ENCODE results near the gene DKK3. TPM values are rescaled to one million over a fixed set of nuclear protein-coding genes. Genes with fewer than 3 reads are reported as not detected.

DKK3 gene
- polyA plus RNA-seq, 2 of the 4 experiments (the other 2 are of a cell fraction), result 18.4 to 20.8 TPM

DNA sequence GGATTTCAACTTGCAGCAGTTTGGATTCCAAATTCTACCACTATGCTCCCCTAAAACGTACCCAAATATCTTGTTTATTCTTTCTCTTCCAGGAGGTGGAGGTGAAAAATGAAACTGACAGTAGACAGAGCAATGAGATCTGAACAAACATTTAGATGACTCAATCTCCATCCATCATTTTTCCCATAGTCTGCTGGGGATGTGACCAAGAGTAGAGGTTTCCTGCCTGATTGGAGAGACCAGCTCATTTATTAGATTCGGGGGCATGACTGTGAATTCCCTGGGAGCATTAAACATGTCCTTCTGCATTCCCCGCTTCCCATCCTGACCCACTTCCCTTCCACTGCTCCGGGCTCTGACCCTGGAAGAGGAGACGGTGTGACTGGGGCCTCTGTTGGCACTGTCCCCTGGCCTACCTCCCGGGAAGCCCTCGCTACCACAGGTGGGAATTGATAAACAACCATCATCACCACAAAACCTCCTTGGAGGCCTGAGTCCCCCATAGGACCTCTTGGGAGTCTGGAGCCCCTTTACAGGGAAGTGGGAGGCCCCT is 20.3 kb downstream of the DKK3 start:
- Histone ChIP-seq H3K4me3 (no peak overlapping the region), H3K4me2 (peak overlapping the region; percentile 65), H3K9me3 (no peaks in the 10 kb centered on the region), H3K4me1 (peaks cover 61% of the 10 kb centered on the region), H3K27ac (peak overlapping the region; percentile 80 to 86)
- DNase-seq (ENCODE audit: low read depth in 1 of 2, low spot score in 1 of 2), result peak in 1 of 2 experiments; percentile 47
- TF ChIP-seq FOSL2 (IDR thresholded peaks at IDR 0.05) (no peak), FOSL2 (CRISPR knock-in tag; IDR thresholded peaks at IDR 0.05) (0 out of 2 replicates have a peak, but pooled peaks have one; percentile 29), HOXA7 (CRISPR knock-in tag; IDR thresholded peaks at IDR 0.05) (no peak)
- TF ChIP-seq, protein P1, sequence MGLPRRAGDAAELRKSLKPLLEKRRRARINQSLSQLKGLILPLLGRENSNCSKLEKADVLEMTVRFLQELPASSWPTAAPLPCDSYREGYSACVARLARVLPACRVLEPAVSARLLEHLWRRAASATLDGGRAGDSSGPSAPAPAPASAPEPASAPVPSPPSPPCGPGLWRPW (IDR thresholded peaks at IDR 0.05), result no peak
- peak; percentile 44 to 69; a peak in 4 of 6 replicates for ATAC-seq
- no peak for FAIRE-seq
- ChIA-PET POLR2A (no interaction called here), CTCF (interaction anchor here (0.6 to 1.9 kb wide), 4 partner anchors 9 to 26 kb away, joined by 3 to 10 read pairs (median 3); no protein-coding TSS in a partner anchor)
- 61% methylated on average over 7 of the region's 7 CpGs for WGBS (ENCODE audit: missing lambda C conversion rate)

DNA sequence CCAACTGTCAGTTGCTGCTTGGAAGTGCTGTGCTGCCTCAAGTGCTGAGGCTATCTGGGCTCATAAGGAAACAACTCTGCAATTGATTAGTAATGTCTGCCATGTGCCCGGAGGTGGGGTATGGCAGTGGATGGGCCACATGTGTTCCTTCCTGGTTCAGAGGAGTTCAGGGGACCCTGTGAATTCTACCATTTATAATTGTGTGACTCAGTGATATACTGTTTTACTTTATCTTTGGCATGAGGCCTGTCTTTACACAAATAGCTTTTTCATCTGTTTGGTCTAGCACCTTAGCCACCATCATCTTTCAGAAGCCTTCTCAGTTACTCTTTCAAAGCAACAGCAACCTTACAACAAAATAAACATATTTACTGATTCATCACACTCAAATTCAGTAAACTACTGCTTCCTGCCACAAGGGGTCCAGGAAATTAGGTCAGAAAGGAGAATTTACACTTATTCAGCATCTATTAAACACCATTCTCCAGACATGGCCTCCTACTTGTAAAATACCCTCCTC is 20.9 kb downstream of the DKK3 start:
- no peaks in the 10 kb centered on the region for H3K9me3 ChIP-seq
- FAIRE-seq, result no peak
- TF ChIP-seq RAD21 (conservative IDR thresholded peaks at IDR 0.05 in 1 of 2, IDR thresholded peaks at IDR 0.05 in 1 of 2) (0 out of 5 replicates have a peak, but pooled peaks of 1 of the 2 experiments have one; percentile 19), JUN (IDR thresholded peaks at IDR 0.05) (no peak), MAFK (IDR thresholded peaks at IDR 0.05; ENCODE audit: partially characterized antibody) (peak; percentile 72), TFCP2L1 (CRISPR knock-in tag; IDR thresholded peaks at IDR 0.05) (no peak), RARB (CRISPR knock-in tag; IDR thresholded peaks at IDR 0.05) (no peak)
- TF ChIP-seq, protein P2, sequence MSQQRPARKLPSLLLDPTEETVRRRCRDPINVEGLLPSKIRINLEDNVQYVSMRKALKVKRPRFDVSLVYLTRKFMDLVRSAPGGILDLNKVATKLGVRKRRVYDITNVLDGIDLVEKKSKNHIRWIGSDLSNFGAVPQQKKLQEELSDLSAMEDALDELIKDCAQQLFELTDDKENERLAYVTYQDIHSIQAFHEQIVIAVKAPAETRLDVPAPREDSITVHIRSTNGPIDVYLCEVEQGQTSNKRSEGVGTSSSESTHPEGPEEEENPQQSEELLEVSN (IDR thresholded peaks at IDR 0.05; ENCODE audit: borderline replicate concordance, low read depth), result no peak
- TF ChIP-seq, protein P3, sequence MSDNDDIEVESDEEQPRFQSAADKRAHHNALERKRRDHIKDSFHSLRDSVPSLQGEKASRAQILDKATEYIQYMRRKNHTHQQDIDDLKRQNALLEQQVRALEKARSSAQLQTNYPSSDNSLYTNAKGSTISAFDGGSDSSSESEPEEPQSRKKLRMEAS (IDR thresholded peaks at IDR 0.05), result peak; percentile 76; the same call in 1 of the 2 replicates
- TF ChIP-seq, protein P4, sequence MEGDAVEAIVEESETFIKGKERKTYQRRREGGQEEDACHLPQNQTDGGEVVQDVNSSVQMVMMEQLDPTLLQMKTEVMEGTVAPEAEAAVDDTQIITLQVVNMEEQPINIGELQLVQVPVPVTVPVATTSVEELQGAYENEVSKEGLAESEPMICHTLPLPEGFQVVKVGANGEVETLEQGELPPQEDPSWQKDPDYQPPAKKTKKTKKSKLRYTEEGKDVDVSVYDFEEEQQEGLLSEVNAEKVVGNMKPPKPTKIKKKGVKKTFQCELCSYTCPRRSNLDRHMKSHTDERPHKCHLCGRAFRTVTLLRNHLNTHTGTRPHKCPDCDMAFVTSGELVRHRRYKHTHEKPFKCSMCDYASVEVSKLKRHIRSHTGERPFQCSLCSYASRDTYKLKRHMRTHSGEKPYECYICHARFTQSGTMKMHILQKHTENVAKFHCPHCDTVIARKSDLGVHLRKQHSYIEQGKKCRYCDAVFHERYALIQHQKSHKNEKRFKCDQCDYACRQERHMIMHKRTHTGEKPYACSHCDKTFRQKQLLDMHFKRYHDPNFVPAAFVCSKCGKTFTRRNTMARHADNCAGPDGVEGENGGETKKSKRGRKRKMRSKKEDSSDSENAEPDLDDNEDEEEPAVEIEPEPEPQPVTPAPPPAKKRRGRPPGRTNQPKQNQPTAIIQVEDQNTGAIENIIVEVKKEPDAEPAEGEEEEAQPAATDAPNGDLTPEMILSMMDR (IDR thresholded peaks at IDR 0.05), result peak; percentile 23; the same call in 1 of the 3 replicates
- POLR2A ChIA-PET, result no interaction called here
- DNase-seq (ENCODE audit: low read depth in 1 of 2, low spot score in 1 of 2), result peak in 1 of 2 experiments; percentile 66
- peak; percentile 9 to 40; a peak in 3 of 6 replicates for ATAC-seq
- peak overlapping the region; percentile 65 for H3K4me2 ChIP-seq
- no peak overlapping the region for H3K4me3 ChIP-seq
- peak overlapping the region; percentile 80 to 86 for H3K27ac ChIP-seq
- WGBS (ENCODE audit: missing lambda C conversion rate), result 78% methylated on average over 1 of the region's 1 CpG
- CTCF ChIA-PET, result interaction anchor here (0.9 to 1.9 kb wide), 3 partner anchors 8 to 21 kb away, joined by 3 to 10 read pairs (median 3); no protein-coding TSS in a partner anchor
- peaks cover 61% of the 10 kb centered on the region for H3K4me1 ChIP-seq

DNA sequence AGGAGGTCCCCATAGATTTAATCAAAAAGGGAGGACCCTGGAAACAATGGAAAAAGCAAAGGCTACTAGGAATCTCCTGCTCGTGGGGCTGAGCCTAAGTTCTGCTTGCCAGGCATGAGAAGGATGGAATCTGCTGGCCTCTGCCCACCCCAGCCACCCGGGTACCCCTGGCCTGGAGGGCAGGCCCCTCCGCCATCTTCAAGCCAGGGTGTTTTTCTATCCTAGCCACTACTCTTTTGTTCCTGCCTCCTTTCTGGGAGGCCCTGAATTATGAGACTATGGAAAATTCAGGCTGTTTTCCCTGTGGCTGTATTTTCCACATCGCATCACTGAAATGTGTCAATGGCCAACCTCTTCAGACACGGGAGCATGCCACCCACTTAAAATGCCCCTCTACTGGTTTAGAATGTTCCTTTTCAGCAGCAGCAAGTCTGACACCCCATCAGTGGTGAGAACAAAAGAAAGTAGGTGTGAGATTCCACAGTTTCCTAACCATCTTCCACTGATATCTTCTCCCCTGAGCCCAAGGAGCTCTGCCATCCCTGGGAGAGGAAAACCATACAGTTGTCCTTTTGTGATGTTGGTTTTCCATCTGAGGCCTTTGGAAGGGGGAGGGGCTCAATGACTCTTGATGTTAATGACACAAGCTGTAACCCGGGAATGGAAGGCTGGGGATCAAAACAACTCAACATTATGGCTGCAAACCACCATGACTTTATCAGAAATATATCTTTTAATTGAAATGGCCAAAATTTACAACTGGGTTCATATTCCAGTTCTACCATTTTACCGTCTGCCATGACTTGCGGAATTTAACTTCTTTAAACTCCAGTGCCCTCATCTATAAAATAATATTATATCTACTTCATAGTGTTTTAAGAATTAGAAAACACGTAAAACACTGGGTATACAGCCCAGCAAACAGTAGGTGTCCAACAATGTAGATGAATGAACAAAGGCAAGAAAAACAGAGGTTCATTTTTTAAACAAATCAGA is 22.2 kb downstream of the DKK3 start:
- H3K9me3 ChIP-seq, result no peaks in the 10 kb centered on the region
- H3K4me1 ChIP-seq, result peaks cover 49% of the 10 kb centered on the region
- ChIA-PET POLR2A (no interaction called here), CTCF (interaction anchor here (0.5 to 1.5 kb wide), 6 partner anchors 10 to 58 kb away, joined by 3 to 8 read pairs (median 4); no protein-coding TSS in a partner anchor)
- H3K4me3 ChIP-seq, result no peak overlapping the region
- FAIRE-seq (no peak), ATAC-seq (no peak), DNase-seq (ENCODE audit: low read depth in 1 of 2, low spot score in 1 of 2) (no peak)
- TF ChIP-seq PHF8 (IDR thresholded peaks at IDR 0.05; ENCODE audit: borderline replicate concordance, low read depth) (no peak), NFE2L2 (conservative IDR thresholded peaks at IDR 0.05; ENCODE audit: low read length) (peak; percentile 73), CBX2 (IDR thresholded peaks at IDR 0.05; ENCODE audit: borderline replicate concordance, low read depth) (no peak)
- TF ChIP-seq, protein P5, sequence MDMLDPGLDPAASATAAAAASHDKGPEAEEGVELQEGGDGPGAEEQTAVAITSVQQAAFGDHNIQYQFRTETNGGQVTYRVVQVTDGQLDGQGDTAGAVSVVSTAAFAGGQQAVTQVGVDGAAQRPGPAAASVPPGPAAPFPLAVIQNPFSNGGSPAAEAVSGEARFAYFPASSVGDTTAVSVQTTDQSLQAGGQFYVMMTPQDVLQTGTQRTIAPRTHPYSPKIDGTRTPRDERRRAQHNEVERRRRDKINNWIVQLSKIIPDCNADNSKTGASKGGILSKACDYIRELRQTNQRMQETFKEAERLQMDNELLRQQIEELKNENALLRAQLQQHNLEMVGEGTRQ (IDR thresholded peaks at IDR 0.05), result no peak
- no peak overlapping the region for H3K4me2 ChIP-seq
- peak overlapping the region; percentile 35 to 55; a peak in 5 of 6 replicates for H3K27ac ChIP-seq
- 80% methylated on average over 9 of the region's 9 CpGs for WGBS (ENCODE audit: missing lambda C conversion rate)

Measured in A549 (cell line).